Liver (tissue), 9 donors: Measurements from ENCODE around the gene PHF24. TPM values are rescaled to one million over a fixed set of nuclear protein-coding genes. Genes with fewer than 3 reads are reported as not detected.
"Not testable (repeated sequence)": the region's sequence is repeated elsewhere in the genome, so short reads cannot be mapped to it uniquely, and the experiment has no call there.

Experiments
- DNase-seq: peaks from one replicate; pipeline ENCODE4 v3.0.0-alpha.2; 2017; ENCODE audit warnings: low spot score
- H3K27ac ChIP-seq, 2 donors: one replicate each; pipeline ENCODE4 v1.7.0; 2013; ENCODE audit warnings: inconsistent platforms in 2 of 2, low read length in 2 of 2, control low read depth in 1 of 2, low read depth in 1 of 2, mild to moderate bottlenecking in 1 of 2
- H3K27me3 ChIP-seq, 4 donors: one replicate each; pipeline versions ENCODE4 v1.6.1 to v1.7.0; 2013; ENCODE audit warnings: low read length in 3 of 4, inconsistent platforms in 1 of 4, mild to moderate bottlenecking in 1 of 4, moderate library complexity in 1 of 4; ENCODE audit not compliant: control insufficient read depth in 4 of 4, insufficient read depth in 4 of 4
- H3K36me3 ChIP-seq, 4 donors: one replicate each; pipeline versions ENCODE4 v1.6.1 to v1.7.0; 2013; ENCODE audit warnings: low read length in 3 of 4, mild to moderate bottlenecking in 3 of 4, low read depth in 1 of 4, moderate library complexity in 1 of 4; ENCODE audit not compliant: control insufficient read depth in 4 of 4, insufficient read depth in 3 of 4
- H3K4me1 ChIP-seq, 4 donors: one replicate each; pipeline versions ENCODE4 v1.6.1 to v1.7.0; 2013; ENCODE audit warnings: low read length in 3 of 4, mild to moderate bottlenecking in 3 of 4, moderate library complexity in 1 of 4; ENCODE audit not compliant: control insufficient read depth in 4 of 4, insufficient read depth in 4 of 4
- H3K4me3 ChIP-seq, 3 donors: one replicate each; pipeline versions ENCODE4 v1.6.1 to v1.7.0; 2013; ENCODE audit warnings: low read length in 3 of 3, control low read depth in 1 of 3, low read depth in 1 of 3, mild to moderate bottlenecking in 1 of 3
- H3K9ac ChIP-seq, 2 donors: one replicate each; pipeline ENCODE4 v1.7.0; 2013; ENCODE audit warnings: low read length in 2 of 2, mild to moderate bottlenecking in 2 of 2, moderate library complexity in 2 of 2, control low read depth in 1 of 2, low read depth in 1 of 2
- H3K9me3 ChIP-seq, 4 donors: one replicate each; pipeline versions ENCODE4 v1.6.1 to v1.7.0; 2013; ENCODE audit warnings: low read length in 3 of 4; ENCODE audit not compliant: control insufficient read depth in 4 of 4
- FOXA1 ChIP-seq: IDR thresholded peaks from 2 replicates; pipeline ENCODE4 v1.6.1; 2016; ENCODE audit warnings: antibody characterized with exemption
- FOXA2 ChIP-seq: IDR thresholded peaks from 2 replicates; pipeline ENCODE4 v1.6.1; 2016; ENCODE audit warnings: antibody characterized with exemption
- GABPA ChIP-seq, 2 donors: IDR thresholded peaks in 1 of 2; conservative IDR thresholded peaks in 1 of 2; 2 replicates each; pipeline ENCODE4 v1.6.1; 2016; ENCODE audit warnings: antibody characterized with exemption in 2 of 2, mild to moderate bottlenecking in 1 of 2, moderate library complexity in 1 of 2
- HNF4G ChIP-seq: IDR thresholded peaks from 2 replicates; pipeline ENCODE4 v1.6.1; 2016; ENCODE audit warnings: antibody characterized with exemption
- JUND ChIP-seq, 2 donors: IDR thresholded peaks; 2 replicates each; pipeline ENCODE4 v1.6.1; 2016; ENCODE audit warnings: antibody characterized with exemption in 2 of 2
- REST ChIP-seq: IDR thresholded peaks from 2 replicates; pipeline ENCODE4 v1.6.1; 2016; ENCODE audit warnings: antibody characterized with exemption, mild to moderate bottlenecking
- YY1 ChIP-seq: IDR thresholded peaks from 2 replicates; pipeline ENCODE4 v1.6.1; 2016; ENCODE audit warnings: antibody characterized with exemption, mild to moderate bottlenecking
- ZBTB33 ChIP-seq: IDR thresholded peaks from 2 replicates; pipeline ENCODE4 v1.6.1; 2016; ENCODE audit warnings: antibody characterized with exemption
- WGBS: extraction: QIAGEN DNeasy Blood & Tissue Kit; methylation state at CpG from one replicate; pipeline ENCODE4 v1.1.7; 2013; 5-methylcytosine and 5-hydroxymethylcytosine counted together
- polyA plus RNA-seq, 2 donors: library from polyadenylated mRNA; stranded (reverse) in 1 of 2; unstranded in 1 of 2; fragments of 200-250 nt in 1 of 2; fragments of >200 nt in 1 of 2; fragmentation: Nextera tagmentation in 1 of 2; extraction: Ambion mirVana in 1 of 2; gene quantifications; one replicate each; pipeline versions ENCODE4 v1.2.1 to v1.2.3, GENCODE V29; 2013 to 2015
- total RNA-seq, 2 donors: library from RNA; depleted of rRNA; stranded (reverse); fragments of >200 nt; gene quantifications; one replicate each; pipeline ENCODE4 v1.2.3, GENCODE V29; 2014
- TF ChIP-seq, protein P1 (sequence below): fragments of 150-350 bp; IDR thresholded peaks from 2 replicates; pipeline ENCODE4 v1.5.1; 2017; ENCODE audit warnings: improper control_type of control experiment, low read depth, low read length; ENCODE audit not compliant: missing input control
- donor health status: healthy.
- donor health status: healthy.
- donor health status: healthy.
- donor health status: healthy.
- donor health status: healthy.

Gene PHF24
- total and polyA plus RNA-seq, 4 donors = 0.01 to 0.17 (median 0.04) TPM

- DNase-seq = no peak
- 33% methylated on average over 7 of the region's 7 CpGs for WGBS
- no peak overlapping the region for H3K9ac ChIP-seq
Measured at GRCh38 chr9:34929506-34930102, 28.5 kb upstream of the PHF24 start.

GRCh38 chr9:34939989-34940388 lies 18.1 kb upstream of the PHF24 start:
- not testable (repeated sequence) for H3K9ac ChIP-seq, H3K9me3 ChIP-seq, H3K27me3 ChIP-seq, H3K4me3 ChIP-seq, H3K27ac ChIP-seq, H3K4me1 ChIP-seq, H3K36me3 ChIP-seq, DNase-seq

More at GRCh38 chr9:34929506-34930102, 28.5 kb upstream of the PHF24 start:
- H3K36me3 ChIP-seq = no peaks in the 10 kb centered on the region
- no peaks in the 10 kb centered on the region for H3K4me1 ChIP-seq
- no peak overlapping the region for H3K27ac ChIP-seq
- no peak overlapping the region for H3K4me3 ChIP-seq
- H3K27me3 ChIP-seq = no peaks in the 10 kb centered on the region
- H3K9me3 ChIP-seq = peaks cover 0 to 2% (median 0%) of the 10 kb centered on the region in 4 donors
- no peak for TF ChIP-seq ZBTB33
- TF ChIP-seq, protein P1, sequence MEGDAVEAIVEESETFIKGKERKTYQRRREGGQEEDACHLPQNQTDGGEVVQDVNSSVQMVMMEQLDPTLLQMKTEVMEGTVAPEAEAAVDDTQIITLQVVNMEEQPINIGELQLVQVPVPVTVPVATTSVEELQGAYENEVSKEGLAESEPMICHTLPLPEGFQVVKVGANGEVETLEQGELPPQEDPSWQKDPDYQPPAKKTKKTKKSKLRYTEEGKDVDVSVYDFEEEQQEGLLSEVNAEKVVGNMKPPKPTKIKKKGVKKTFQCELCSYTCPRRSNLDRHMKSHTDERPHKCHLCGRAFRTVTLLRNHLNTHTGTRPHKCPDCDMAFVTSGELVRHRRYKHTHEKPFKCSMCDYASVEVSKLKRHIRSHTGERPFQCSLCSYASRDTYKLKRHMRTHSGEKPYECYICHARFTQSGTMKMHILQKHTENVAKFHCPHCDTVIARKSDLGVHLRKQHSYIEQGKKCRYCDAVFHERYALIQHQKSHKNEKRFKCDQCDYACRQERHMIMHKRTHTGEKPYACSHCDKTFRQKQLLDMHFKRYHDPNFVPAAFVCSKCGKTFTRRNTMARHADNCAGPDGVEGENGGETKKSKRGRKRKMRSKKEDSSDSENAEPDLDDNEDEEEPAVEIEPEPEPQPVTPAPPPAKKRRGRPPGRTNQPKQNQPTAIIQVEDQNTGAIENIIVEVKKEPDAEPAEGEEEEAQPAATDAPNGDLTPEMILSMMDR = peak; percentile 34
- TF ChIP-seq YY1 = no peak
- TF ChIP-seq FOXA1 = no peak
- TF ChIP-seq FOXA2 = no peak

GRCh38 chr9:34948451-34948850 lies 9.6 kb upstream of the PHF24 start:
- Histone ChIP-seq H3K4me3 (no peak overlapping the region), H3K36me3 (no peaks in the 10 kb centered on the region), H3K27ac (no peak overlapping the region), H3K27me3 (peaks cover 0 to 2% (median 0%) of the 10 kb centered on the region in 4 donors), H3K9ac (no peak overlapping the region), H3K9me3 (no peaks in the 10 kb centered on the region), H3K4me1 (no peaks in the 10 kb centered on the region)
- 69% methylated on average over 2 of the region's 2 CpGs for WGBS
- TF ChIP-seq FOXA2 (no peak), GABPA (IDR thresholded peaks at IDR 0.05 in 1 of 2, conservative IDR thresholded peaks at IDR 0.05 in 1 of 2) (no peak), HNF4G (no peak), REST (no peak), ZBTB33 (no peak), JUND (IDR thresholded peaks at IDR 0.05) (no peak)
- no peak for DNase-seq
